SK-N-SH (cell line): ENCODE results near the gene PPP4R2.

Source experiments
- CTCF ChIP-seq: fragments of 200-600 bp; sonication (generic); IDR thresholded peaks from 2 replicates; pipeline ENCODE4 v1.6.1; 2017; ENCODE audit warnings: antibody characterized with exemption, mild to moderate bottlenecking, moderate library complexity
- GABPA ChIP-seq: IDR thresholded peaks from 2 replicates; pipeline ENCODE4 v1.4.0; 2012; ENCODE audit warnings: low read depth, mild to moderate bottlenecking
- GATA2 ChIP-seq: sonication (generic); formaldehyde crosslinking; IDR thresholded peaks from 2 replicates; pipeline ENCODE4 v1.5.0; 2020; ENCODE audit warnings: mild to moderate bottlenecking, missing genetic modification reagents
- MAX ChIP-seq: IDR thresholded peaks from 2 replicates; pipeline ENCODE4 v1.4.0; 2012; ENCODE audit warnings: low read depth
- POLR2AphosphoS5 ChIP-seq: IDR thresholded peaks from 2 replicates; pipeline ENCODE4 v1.6.1; 2012; ENCODE audit warnings: low read depth, low read length
- RAD21 ChIP-seq: IDR thresholded peaks from 2 replicates; pipeline ENCODE4 v1.6.1; 2012; ENCODE audit warnings: mild to moderate bottlenecking, low read length
- SIN3A ChIP-seq: IDR thresholded peaks from 2 replicates; pipeline ENCODE4 v1.6.1; 2012; ENCODE audit warnings: low read depth, mild to moderate bottlenecking, low read length, moderate library complexity, borderline replicate concordance
- SMC3 ChIP-seq: IDR thresholded peaks from 2 replicates; pipeline ENCODE4 v1.6.1; 2012; ENCODE audit warnings: low read depth, low read length, improper control_type of control experiment
- TAF1 ChIP-seq: IDR thresholded peaks from 2 replicates; pipeline ENCODE4 v1.6.1; 2012; ENCODE audit warnings: low read depth, mild to moderate bottlenecking, low read length, moderate library complexity, borderline replicate concordance
- TEAD4 ChIP-seq: IDR thresholded peaks from 2 replicates; pipeline ENCODE4 v1.4.0; 2012; ENCODE audit warnings: mild to moderate bottlenecking, borderline replicate concordance; ENCODE audit not compliant: insufficient read depth
- USF2 ChIP-seq: fragments of 150-350 bp; IDR thresholded peaks from 2 replicates; pipeline ENCODE4 v1.6.1; 2017; ENCODE audit warnings: antibody characterized with exemption, low read length, low read depth, borderline replicate concordance

- TF ChIP-seq TEAD4 (no peak), CTCF (no peak), USF2 (no peak), MAX (no peak), POLR2AphosphoS5 (no peak), SIN3A (no peak), RAD21 (no peak), GATA2 (no peak), TAF1 (no peak), SMC3 (no peak), GABPA (no peak)
Measured at GRCh38 chr3:73080216-73080966, 83.8 kb downstream of the PPP4R2 start.
